Inferior parietal cortex (tissue), 1 donor: ENCODE data around the gene PSG11.
"Not testable (repeated sequence)": the region's sequence is repeated elsewhere in the genome, so short reads cannot be mapped to it uniquely, and the experiment has no call there.

Source experiments
- DNase-seq: peaks from one replicate; pipeline ENCODE4 v3.0.0-alpha.2; 2016; ENCODE audit errors: extremely low spot score

PSG11 gene

DNA sequence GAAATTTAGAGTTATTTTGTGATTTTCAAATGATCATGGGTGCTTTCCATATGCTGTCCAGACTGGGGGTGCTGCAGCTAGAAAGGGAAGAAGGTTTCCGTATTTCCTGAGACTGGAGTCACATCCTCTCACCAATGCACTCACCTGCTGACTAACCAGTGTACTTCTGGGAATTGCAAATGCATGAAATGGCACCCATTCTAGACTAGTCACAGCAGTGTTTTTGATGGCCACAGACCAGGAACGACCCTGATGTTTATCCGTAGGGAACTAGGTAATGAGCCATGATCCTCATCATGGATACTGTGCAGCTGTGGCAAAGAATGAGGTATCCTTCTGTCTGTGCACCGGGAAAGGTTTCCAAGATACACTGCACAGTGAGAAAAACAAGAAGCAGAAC lies 37.1 kb downstream of the PSG11 start:
- DNase-seq = not testable (repeated sequence)

DNA sequence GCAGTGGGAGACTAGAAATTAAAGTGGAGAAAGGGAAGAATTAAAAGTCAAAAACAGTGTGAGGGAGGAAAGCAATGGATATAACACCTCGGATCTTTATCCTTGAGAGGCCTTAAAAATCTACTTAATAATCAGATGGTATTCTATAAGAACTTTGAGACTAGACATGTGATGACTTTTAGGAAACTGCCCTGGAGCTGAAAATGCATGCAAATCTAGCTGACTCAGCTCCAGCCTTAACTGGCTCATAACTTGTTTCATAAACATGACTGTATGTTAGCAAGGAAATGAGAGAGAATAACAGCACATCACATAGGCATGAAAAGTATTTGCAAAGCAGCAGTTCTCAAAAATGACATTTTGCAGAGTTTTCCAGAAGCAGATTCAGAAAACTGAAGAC lies 38.1 kb downstream of the PSG11 start:
- DNase-seq = not testable (repeated sequence)

DNA sequence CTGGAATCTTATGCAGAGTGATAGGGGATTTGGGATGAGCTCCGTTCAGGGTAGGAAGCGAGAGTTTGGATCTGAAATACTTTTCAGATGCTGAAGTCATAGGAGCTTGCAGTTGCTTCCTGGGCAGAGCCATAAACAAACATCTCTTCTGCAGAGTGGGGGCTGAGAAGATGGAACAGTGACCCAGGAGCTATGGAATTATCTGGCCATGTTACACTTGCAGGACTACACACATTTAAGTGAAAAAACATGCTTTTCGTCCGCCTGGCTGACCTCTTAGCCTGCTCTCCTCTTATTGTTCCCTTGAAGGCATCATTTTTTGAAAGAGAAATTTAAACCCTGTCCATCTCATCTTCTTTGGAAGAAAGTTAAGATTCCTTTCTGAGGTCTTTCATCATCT lies 40.7 kb downstream of the PSG11 start:
- DNase-seq = no peak

DNA sequence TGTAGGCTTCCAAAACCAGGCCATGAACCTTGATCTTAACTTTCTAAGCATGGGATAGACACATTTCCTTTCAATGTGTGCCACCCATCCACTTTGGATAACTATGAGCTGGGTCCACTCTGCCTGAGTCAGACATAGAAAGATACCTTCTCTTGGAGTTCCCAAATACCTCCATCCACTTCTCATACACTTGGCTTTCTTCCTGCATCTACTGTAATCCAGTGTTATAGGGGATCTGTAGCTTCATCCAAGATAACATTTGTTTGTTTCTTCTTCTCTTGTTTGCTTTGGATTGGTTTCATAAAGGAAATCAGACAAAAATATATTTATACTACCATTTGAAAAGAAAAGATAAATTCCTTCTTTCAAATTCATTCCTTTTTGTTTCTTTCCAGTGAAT lies 44.2 kb downstream of the PSG11 start:
- DNase-seq = not testable (repeated sequence)

DNA sequence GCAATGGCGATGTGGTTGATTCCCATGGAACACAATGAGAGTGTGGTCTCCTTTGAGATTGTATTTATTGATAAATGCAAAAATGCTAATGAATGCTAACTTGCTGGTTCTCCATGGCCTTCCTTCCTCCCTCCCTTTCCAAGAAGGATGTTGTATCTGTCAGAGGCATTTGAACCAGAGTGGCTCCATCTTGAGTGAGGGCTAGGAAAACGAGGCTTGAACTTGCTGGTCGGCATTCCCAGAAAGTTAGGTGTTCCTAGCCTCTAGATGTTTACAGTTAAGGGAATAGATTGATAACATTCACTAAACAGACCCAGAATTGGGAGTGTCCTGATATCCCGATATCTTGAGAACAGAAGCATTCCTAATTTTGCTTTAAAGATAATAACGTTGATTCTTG lies 54.8 kb downstream of the PSG11 start:
- DNase-seq = not testable (repeated sequence)

DNA sequence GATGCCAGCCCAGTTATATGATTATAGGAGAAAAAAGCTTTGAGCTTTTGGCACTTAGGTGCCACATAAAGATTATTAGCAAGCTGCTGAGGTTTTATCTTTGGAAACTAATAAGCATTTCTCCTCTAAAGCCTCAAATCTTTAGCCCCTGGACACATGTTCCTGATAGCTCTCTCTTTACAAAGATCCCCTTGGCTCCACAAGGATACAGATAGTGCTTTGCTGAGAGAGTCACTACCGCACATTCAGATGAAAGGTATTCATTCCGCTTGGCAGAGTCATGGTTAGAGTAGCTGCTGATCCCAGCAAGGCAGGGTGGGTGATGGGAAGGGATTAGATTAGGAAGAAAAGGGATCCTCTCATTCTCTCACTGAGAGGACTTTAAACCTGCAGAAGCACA lies 61.1 kb downstream of the PSG11 start:
- DNase-seq = no peak

DNA sequence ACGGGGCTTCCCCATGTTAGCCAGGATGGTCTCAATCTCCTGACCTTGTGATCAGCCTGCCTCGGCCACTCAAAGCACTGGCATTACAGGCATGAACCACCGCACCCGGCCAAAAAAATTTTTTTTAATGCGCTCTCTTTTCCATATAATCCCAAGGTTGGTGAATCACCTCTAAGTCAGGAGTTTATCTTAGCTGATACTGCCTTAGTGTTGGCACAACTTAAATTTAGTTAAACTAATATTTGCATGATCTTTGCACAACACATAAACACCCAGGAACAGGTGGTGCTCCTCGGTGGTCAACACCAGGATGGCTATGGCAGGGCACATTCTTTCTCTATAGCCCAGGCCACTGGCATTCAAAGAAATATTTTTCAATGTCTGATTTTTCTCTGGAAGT lies 65.2 kb downstream of the PSG11 start:
- DNase-seq = no peak
